Measurements from ENCODE around the gene DAPL1.

DAPL1 gene

GRCh38 chr2:158806941-158807340 is 11.8 kb downstream of the DAPL1 start:
- TF ChIP-seq CTCF (IDR thresholded peaks at IDR 0.05; ENCODE audit: insufficient read depth, low read length, missing control alignments), result no peak
- ChIA-PET CTCF (no interaction called here), POLR2A (no interaction called here)
- no peak overlapping the region for H3K4me3 ChIP-seq (ENCODE audit: low read depth, low read length)
- DNase-seq (ENCODE audit: low read depth, low spot score), result no peak

GRCh38 chr2:158808426-158808825 is 13.3 kb downstream of the DAPL1 start:
- H3K4me3 ChIP-seq (ENCODE audit: low read depth, low read length), result no peak overlapping the region
- POLR2A ChIA-PET, result no interaction called here
- TF ChIP-seq CTCF (IDR thresholded peaks at IDR 0.05; ENCODE audit: insufficient read depth, low read length, missing control alignments), result no peak
- DNase-seq (ENCODE audit: low read depth, low spot score), result no peak
- CTCF ChIA-PET, result interaction anchor here (1.1 kb wide), 1 partner anchor 18 kb away, joined by 3 read pairs; no protein-coding TSS in a partner anchor

GRCh38 chr2:158809816-158810215 is 14.7 kb downstream of the DAPL1 start:
- CTCF ChIA-PET, result no interaction called here
- no peak for DNase-seq (ENCODE audit: low read depth, low spot score)
- no peak overlapping the region for H3K4me3 ChIP-seq (ENCODE audit: low read depth, low read length)
- TF ChIP-seq CTCF (IDR thresholded peaks at IDR 0.05; ENCODE audit: insufficient read depth, low read length, missing control alignments), result no peak
- POLR2A ChIA-PET, result no interaction called here

GRCh38 chr2:158810731-158811460 is 15.8 kb downstream of the DAPL1 start:
- H3K4me3 ChIP-seq (ENCODE audit: low read depth, low read length), result no peak overlapping the region
- no peak for TF ChIP-seq CTCF (IDR thresholded peaks at IDR 0.05; ENCODE audit: insufficient read depth, low read length, missing control alignments)
- no peak for DNase-seq (ENCODE audit: low read depth, low spot score)
- ChIA-PET CTCF (no interaction called here), POLR2A (no interaction called here)

GRCh38 chr2:158815166-158815565 is 20.0 kb downstream of the DAPL1 start:
- ChIA-PET CTCF (no interaction called here), POLR2A (no interaction called here)
- no peak for TF ChIP-seq CTCF (IDR thresholded peaks at IDR 0.05; ENCODE audit: insufficient read depth, low read length, missing control alignments)
- no peak for DNase-seq (ENCODE audit: low read depth, low spot score)
- H3K4me3 ChIP-seq (ENCODE audit: low read depth, low read length), result no peak overlapping the region

- DNase-seq (ENCODE audit: low read depth, low spot score), result no peak
- CTCF ChIA-PET, result no interaction called here
- no peak for TF ChIP-seq CTCF (IDR thresholded peaks at IDR 0.05; ENCODE audit: insufficient read depth, low read length, missing control alignments)
- POLR2A ChIA-PET, result interaction anchor here (0.6 kb wide), 1 partner anchor 34 kb away, joined by 3 read pairs; no protein-coding TSS in a partner anchor
- H3K4me3 ChIP-seq (ENCODE audit: low read depth, low read length), result no peak overlapping the region
These were observed 20.5 kb downstream of the DAPL1 start for GRCh38 chr2:158815658-158816057.
